ENCODE data around the gene JAZF1.

The JAZF1 gene

DNA sequence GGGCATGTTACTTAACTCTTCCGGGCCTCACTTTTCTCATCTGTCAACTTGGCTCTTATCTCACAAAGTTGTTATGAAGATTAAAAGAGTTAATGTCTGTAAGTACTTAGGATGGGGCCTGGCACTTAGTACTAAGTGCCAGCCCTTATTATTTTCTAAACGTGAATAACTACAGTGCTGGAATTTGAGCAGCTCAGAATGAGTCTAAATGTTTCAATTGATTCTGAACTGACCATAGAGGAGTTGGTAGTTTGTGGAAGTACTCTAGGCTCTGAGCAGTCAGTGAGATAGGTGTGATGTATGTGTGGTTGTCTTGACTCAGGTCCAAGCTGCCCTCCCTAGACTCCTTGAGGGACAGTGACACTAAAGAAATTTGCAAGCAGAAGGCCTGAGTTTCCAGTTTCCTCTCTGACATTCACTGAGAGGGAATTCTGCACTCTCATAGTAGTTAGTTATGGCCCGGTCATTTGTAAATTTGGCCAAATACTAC is 18.5 kb upstream of the JAZF1 start:
- DNase-seq: no peak
- Histone ChIP-seq H4K20me1 (ENCODE audit: insufficient read depth, low read length) (no peaks in the 10 kb centered on the region), H3K79me2 (ENCODE audit: low read length) (no peaks in the 10 kb centered on the region)

DNA sequence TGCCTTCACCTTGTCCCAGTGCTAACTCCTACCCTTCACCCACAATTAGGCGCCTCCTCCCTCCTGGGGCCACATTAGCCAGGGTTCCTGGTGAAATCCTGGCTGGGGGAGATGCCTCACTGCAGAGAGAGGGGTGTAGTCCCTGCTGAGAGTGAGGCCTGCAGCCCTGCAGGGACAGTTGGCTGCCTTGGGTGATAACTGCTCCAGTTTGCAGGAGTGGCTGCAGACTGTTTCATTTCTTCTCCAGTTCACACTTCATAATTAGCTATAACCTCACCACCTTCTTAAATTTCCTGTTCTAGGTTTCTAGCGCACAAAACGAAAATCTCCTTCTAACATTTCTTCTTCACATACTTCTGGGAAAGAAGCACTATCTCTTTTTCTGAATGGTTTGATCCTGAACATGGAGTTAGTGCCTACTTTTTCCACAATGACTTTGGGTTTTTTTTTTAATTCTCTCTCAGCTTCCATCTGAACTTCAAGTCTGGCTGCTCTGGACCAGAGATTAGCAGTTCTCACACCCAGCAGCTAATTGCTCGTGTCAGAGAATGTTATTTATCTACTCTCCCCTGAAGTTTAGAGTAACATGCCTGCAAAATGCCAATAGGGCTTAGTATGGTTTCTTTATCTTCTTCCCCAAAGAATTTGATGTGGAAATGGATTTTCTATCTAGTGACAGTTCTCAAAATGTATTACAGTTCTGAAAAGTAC is 15.5 kb upstream of the JAZF1 start:
- Histone ChIP-seq H3K4me3 (ENCODE audit: low read length) (no peak overlapping the region), H3K36me3 (replicated peaks; ENCODE audit: insufficient read depth, low read length) (no peaks in the 10 kb centered on the region), H3K4me1 (ENCODE audit: low read length) (no peaks in the 10 kb centered on the region), H3K79me2 (ENCODE audit: low read length) (no peaks in the 10 kb centered on the region), H3K9me2 (replicated peaks; ENCODE audit: insufficient read depth, low read length) (no peaks in the 10 kb centered on the region), H3F3A (ENCODE audit: insufficient read depth, low read length) (no peaks in the 10 kb centered on the region), H3K27me3 (replicated peaks; ENCODE audit: insufficient read depth, low read length) (no peaks in the 10 kb centered on the region), H3K4me2 (ENCODE audit: low read depth, low read length) (no peak overlapping the region), H3K27ac (ENCODE audit: low read length) (no peak overlapping the region), H3K9me3 (replicated peaks; ENCODE audit: insufficient read depth, low read length) (no peaks in the 10 kb centered on the region), H4K20me1 (ENCODE audit: insufficient read depth, low read length) (no peaks in the 10 kb centered on the region), H2AFZ (ENCODE audit: low read length) (no peak overlapping the region), H3K9ac (ENCODE audit: low read length) (no peak overlapping the region)
- no peak for DNase-seq
- TF ChIP-seq, protein P1, sequence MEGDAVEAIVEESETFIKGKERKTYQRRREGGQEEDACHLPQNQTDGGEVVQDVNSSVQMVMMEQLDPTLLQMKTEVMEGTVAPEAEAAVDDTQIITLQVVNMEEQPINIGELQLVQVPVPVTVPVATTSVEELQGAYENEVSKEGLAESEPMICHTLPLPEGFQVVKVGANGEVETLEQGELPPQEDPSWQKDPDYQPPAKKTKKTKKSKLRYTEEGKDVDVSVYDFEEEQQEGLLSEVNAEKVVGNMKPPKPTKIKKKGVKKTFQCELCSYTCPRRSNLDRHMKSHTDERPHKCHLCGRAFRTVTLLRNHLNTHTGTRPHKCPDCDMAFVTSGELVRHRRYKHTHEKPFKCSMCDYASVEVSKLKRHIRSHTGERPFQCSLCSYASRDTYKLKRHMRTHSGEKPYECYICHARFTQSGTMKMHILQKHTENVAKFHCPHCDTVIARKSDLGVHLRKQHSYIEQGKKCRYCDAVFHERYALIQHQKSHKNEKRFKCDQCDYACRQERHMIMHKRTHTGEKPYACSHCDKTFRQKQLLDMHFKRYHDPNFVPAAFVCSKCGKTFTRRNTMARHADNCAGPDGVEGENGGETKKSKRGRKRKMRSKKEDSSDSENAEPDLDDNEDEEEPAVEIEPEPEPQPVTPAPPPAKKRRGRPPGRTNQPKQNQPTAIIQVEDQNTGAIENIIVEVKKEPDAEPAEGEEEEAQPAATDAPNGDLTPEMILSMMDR (IDR thresholded peaks at IDR 0.05; ENCODE audit: low read length): no peak

More for the DNA sequence above, 18.5 kb upstream of the JAZF1 start:
- TF ChIP-seq EZH2 (optimal IDR thresholded peaks at IDR 0.05; ENCODE audit: low read depth, low read length) (no peak), EZH2phosphoT487 (IDR thresholded peaks at IDR 0.05; ENCODE audit: low read length) (no peak)
- TF ChIP-seq, protein P1 (IDR thresholded peaks at IDR 0.05; ENCODE audit: low read length): no peak
- Histone ChIP-seq H3K9me2 (replicated peaks; ENCODE audit: insufficient read depth, low read length) (no peaks in the 10 kb centered on the region), H3K4me1 (ENCODE audit: low read length) (no peaks in the 10 kb centered on the region), H3K27me3 (replicated peaks; ENCODE audit: insufficient read depth, low read length) (no peaks in the 10 kb centered on the region), H3K9me3 (replicated peaks; ENCODE audit: insufficient read depth, low read length) (no peaks in the 10 kb centered on the region), H3F3A (ENCODE audit: insufficient read depth, low read length) (no peaks in the 10 kb centered on the region), H3K4me2 (ENCODE audit: low read depth, low read length) (no peak overlapping the region), H2AFZ (ENCODE audit: low read length) (no peak overlapping the region), H3K9ac (ENCODE audit: low read length) (no peak overlapping the region), H3K27ac (ENCODE audit: low read length) (no peak overlapping the region), H3K4me3 (ENCODE audit: low read length) (no peak overlapping the region), H3K36me3 (replicated peaks; ENCODE audit: insufficient read depth, low read length) (no peaks in the 10 kb centered on the region)

DNA sequence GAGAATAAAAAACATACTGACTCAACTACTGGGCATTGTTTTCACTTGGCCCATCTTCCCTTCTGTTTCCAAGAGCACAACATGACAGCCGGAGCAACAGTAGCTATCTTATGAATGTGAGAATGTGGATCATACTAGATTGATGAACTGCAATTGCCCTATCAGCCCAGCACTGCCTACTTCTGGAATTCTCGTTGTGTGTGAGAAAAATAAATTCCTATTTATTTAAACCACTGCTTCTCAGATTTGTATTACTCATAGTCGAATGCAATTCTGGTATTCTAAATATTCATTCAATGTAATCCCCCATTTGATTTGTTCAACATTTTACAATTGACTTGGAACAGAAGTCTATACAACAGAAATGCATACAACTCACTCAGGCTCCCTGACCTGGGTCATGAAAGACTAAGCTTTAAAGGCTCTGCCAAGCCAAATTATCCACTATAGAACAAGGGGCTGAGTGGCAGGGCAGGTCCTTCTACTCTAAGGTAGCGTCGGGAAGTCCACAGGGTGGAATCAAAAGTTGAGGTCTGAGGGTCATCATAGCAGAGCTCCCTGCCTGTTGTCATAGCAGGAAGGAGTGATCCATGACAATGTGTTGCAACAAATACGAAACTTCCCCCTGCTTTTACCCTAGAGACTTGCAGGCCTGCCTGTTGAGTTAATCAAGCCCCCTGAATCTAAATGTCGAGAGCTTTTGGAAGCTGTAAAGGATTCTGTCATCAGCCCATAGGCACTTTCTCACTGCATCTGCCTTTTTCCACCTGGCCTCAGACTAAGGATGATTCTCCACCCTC is 12.4 kb upstream of the JAZF1 start:
- no peaks in the 10 kb centered on the region for H3K9me3 ChIP-seq (replicated peaks; ENCODE audit: insufficient read depth, low read length)
- TF ChIP-seq EZH2phosphoT487 (IDR thresholded peaks at IDR 0.05; ENCODE audit: low read length) (no peak), EZH2 (optimal IDR thresholded peaks at IDR 0.05; ENCODE audit: low read depth, low read length) (no peak)
- TF ChIP-seq, protein P1 (IDR thresholded peaks at IDR 0.05; ENCODE audit: low read length): no peak
- no peak overlapping the region for H3K4me3 ChIP-seq (ENCODE audit: low read length)
- H3K4me1 ChIP-seq (ENCODE audit: low read length): 0 out of 2 replicates have a peak, but pooled peaks cover 3% of the 10 kb centered on the region
- H4K20me1 ChIP-seq (ENCODE audit: insufficient read depth, low read length): no peaks in the 10 kb centered on the region
- H3K9ac ChIP-seq (ENCODE audit: low read length): no peak overlapping the region
- H3K36me3 ChIP-seq (replicated peaks; ENCODE audit: insufficient read depth, low read length): no peaks in the 10 kb centered on the region
- H3K79me2 ChIP-seq (ENCODE audit: low read length): no peaks in the 10 kb centered on the region
- no peak for DNase-seq
- no peak overlapping the region for H3K4me2 ChIP-seq (ENCODE audit: low read depth, low read length)
- H2AFZ ChIP-seq (ENCODE audit: low read length): no peak overlapping the region
- no peak overlapping the region for H3K27ac ChIP-seq (ENCODE audit: low read length)
- H3K27me3 ChIP-seq (replicated peaks; ENCODE audit: insufficient read depth, low read length): no peaks in the 10 kb centered on the region
- H3F3A ChIP-seq (ENCODE audit: insufficient read depth, low read length): no peaks in the 10 kb centered on the region
- no peaks in the 10 kb centered on the region for H3K9me2 ChIP-seq (replicated peaks; ENCODE audit: insufficient read depth, low read length)

All from MM.1S (cell line).